Endometrial microvascular endothelial cells (primary cell): ENCODE data around the gene JAM3. TPM values are rescaled to one million over a fixed set of nuclear protein-coding genes. Genes with fewer than 3 reads are reported as not detected.

ENCODE experiments used
- in situ Hi-C: cut with HindIII; loops from 2 replicates; pipeline ENCODE4 v1.10.0; 2017; ENCODE audit warnings: low sequenced_read_pairs, low pct_unique_long_range_greater_than_20kb; ENCODE audit errors: inconsistent ontology term
- total RNA-seq: library from RNA; depleted of rRNA; stranded (reverse); fragments of >200 nt; gene quantifications from one replicate; pipeline ENCODE4 v1.2.3, GENCODE V29; 2015; ENCODE audit errors: inconsistent ontology term

The JAM3 gene
- total RNA-seq, 1 donor from 2014 or later, result 75.9 TPM

GRCh38 chr11:134037046-134037908, 31.6 kb upstream of the JAM3 start:
- in situ Hi-C loops, result no loop called here

GRCh38 chr11:134038897-134039470, 29.9 kb upstream of the JAM3 start:
- in situ Hi-C loops, result no loop called here

- in situ Hi-C loops, result no loop called here
Measured at GRCh38 chr11:134039726-134040385, 29.0 kb upstream of the JAM3 start.

GRCh38 chr11:134040386-134041302, 28.2 kb upstream of the JAM3 start:
- in situ Hi-C loops, result no loop called here

- in situ Hi-C loops, result no loop called here
Measured at GRCh38 chr11:134041349-134041748, 27.5 kb upstream of the JAM3 start.

- in situ Hi-C loops, result no loop called here
Measured at GRCh38 chr11:134041791-134042696, 26.8 kb upstream of the JAM3 start.

GRCh38 chr11:134043821-134044420, 25.0 kb upstream of the JAM3 start:
- in situ Hi-C loops, result no loop called here

GRCh38 chr11:134044514-134045284, 24.2 kb upstream of the JAM3 start:
- in situ Hi-C loops, result no loop called here

- in situ Hi-C loops, result no loop called here
Measured at GRCh38 chr11:134045799-134046635, 22.9 kb upstream of the JAM3 start.

GRCh38 chr11:134046681-134047449, 22.0 kb upstream of the JAM3 start:
- in situ Hi-C loops, result no loop called here

- in situ Hi-C loops, result no loop called here
Measured at GRCh38 chr11:134047586-134047999, 21.3 kb upstream of the JAM3 start.

- in situ Hi-C loops, result no loop called here
Measured at GRCh38 chr11:134048028-134048427, 20.8 kb upstream of the JAM3 start.

- in situ Hi-C loops, result no loop called here
Measured at GRCh38 chr11:134049303-134049702, 19.6 kb upstream of the JAM3 start.

GRCh38 chr11:134050541-134051383, 18.1 kb upstream of the JAM3 start:
- in situ Hi-C loops, result no loop called here
